NCI-H128 (cell line): Measurements from ENCODE around the gene WDR5.

Experiments used
- DNase-seq: peaks from one replicate; lab custom pipeline; 2025; ENCODE audit not compliant: unreplicated experiment; lab: John Stamatoyannopoulos, UW

The WDR5 gene

DNA sequence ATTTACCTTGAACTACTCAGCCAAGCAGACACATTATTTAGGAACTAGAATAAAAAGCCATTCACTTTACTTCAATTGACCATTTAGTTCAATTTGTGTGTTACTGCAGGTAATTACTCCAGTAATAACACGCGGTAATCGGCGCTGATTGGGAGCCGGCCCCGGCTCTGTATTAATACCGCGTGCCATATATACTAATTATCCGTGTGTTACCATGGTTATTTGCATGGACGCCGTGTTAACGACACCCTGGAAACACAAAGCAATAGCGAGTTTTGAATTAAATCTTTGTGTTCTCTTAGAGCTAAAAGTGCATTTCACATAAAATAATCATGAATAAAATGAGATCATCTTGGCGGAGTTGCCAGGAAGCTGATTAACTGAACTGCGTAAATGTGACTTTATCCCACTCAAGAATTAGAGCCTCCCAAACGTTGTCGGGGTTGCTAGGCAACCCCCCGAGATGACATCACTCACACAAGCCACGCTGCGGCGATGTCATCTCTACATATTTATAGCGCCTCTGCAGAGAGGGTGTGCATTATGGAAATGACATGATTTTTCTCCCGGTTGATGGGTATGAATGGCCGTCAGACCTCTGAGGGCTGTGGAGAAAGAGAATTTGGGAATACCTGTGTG lies 69.9 kb downstream of the WDR5 start:
- no peak for DNase-seq

DNA sequence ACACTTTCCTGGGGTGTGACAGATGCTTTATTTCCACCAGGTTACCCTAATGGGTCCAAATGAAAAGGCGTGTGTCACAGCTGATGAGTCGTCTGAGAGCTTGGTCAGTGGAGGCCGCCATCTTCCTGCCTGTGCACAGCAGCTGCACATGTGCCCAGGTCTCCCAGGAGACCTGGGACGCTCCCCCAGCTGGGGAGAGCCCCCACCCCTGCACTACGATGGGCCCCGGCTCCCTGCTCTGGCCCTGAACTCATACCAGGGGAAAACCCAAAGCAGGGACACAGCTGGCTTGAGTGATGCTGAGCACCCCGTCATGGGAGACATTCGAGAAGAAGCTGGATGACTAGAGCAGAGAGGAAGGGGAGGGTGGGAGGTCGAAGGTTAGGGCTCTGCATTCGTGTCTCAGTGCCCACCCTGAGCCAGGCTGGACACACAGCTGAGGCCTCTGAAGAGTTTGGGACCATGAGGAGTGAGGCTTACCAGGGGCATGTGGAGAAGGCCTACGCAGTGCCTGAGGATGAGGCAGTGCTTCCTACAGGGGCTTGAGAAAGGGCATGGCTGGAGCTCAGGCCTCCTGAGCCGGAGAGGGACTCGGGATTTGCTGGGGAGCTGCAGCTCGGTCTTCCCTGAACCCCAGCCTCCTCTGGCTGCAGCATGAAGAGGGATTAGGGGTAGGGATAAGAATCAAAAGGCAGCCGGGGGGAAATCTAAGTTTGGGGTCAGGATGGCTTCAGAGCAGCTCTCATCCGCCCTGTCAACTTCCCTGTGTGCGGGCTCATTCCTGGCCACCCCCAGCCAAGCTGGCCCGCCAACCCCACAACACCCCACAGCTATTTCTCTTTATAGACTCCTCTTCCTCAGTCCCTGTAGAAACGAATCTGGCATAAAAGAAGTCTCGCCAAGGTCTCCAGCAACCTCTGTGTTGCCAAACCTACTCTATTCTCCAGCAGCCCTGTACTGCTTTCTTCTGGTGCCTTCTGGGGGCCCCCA lies 70.7 kb downstream of the WDR5 start:
- DNase-seq: no peak

- no peak for DNase-seq
These were observed 72.5 kb downstream of the WDR5 start for GRCh38 chr9:134208310-134208841.

DNA sequence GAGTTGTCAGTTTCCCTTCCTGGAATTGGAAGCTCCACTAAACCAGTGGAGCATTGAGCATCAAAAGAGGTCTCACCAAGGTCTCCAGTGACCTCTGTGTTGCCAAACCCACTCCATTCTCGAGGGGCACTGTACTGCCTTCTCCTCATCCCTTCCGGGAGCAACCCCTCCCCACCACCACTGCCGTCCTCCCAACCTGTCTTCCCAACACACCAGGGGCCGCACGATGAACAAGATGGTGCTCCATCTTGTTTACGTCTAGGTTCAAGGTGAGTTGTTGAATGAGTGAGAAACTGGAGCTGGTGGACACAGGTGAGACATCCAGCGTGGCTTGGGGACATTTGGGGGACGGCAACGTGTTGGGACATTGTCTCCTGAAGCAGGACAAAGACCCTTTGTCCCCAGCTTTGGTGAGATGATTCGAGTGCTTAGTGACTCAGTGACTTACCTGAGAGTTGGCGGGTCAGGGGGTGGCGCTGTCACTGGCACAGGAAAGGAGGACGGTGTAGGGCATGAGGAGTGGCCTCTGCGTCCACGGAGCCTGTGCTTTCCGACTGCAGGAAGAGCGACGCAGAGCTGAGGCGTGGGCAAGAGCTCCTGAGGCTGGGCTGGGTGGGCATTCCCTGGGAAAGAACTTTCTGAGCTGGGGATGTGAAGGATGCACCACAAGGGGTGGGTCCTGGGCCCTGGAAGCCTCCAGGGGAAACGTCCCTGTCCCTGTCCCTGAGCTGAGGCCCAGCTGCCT lies 73.3 kb downstream of the WDR5 start:
- no peak for DNase-seq
